Activated CD4-positive, alpha-beta memory T cell treated with anti-CD3 and anti-CD28 coated beads, Interleukin-2, amount 10 ng/mL, durations not matched to agents 7 days and 5 days (primary cell): ENCODE measurements around the gene C6orf52. TPM values are rescaled to one million over a fixed set of nuclear protein-coding genes. Genes with fewer than 3 reads are reported as not detected.
A peak's percentile ranks its signal among the peaks of the same experiment; 100 is the strongest.
"Not testable (repeated sequence)": the region's sequence is repeated elsewhere in the genome, so short reads cannot be mapped to it uniquely, and the experiment has no call there.

Source experiments
- CTCF ChIA-PET: fragments of 350-600 bp; sonication (Branson Sonifier 250); formaldehyde crosslinking; loops from one replicate; lab custom pipeline; 2021; ENCODE audit warnings: antibody characterized with exemption, inconsistent platforms; lab: Charles Lee
- POLR2A ChIA-PET: fragments of 350-600 bp; sonication (Branson Sonifier 250); formaldehyde crosslinking; loops from one replicate; lab custom pipeline; 2021; ENCODE audit warnings: antibody characterized with exemption; lab: Charles Lee
- DNase-seq: peaks from one replicate; pipeline ENCODE4 v3.0.0-alpha.2; 2020
- H3K27ac Mint-ChIP-seq: one replicate; pipeline ENCODE4 v1.8.0; 2021; ENCODE audit warnings: mild to moderate bottlenecking, mixed read lengths
- H3K27me3 Mint-ChIP-seq: one replicate; pipeline ENCODE4 v1.8.0; 2021; ENCODE audit warnings: mixed read lengths
- H3K36me3 Mint-ChIP-seq: one replicate; pipeline ENCODE4 v1.8.0; 2021; ENCODE audit warnings: low read depth, mixed read lengths
- H3K4me1 Mint-ChIP-seq: one replicate; pipeline ENCODE4 v1.8.0; 2021; ENCODE audit warnings: mixed read lengths
- H3K4me3 Mint-ChIP-seq: one replicate; pipeline ENCODE4 v1.8.0; 2021; ENCODE audit warnings: mild to moderate bottlenecking, mixed read lengths
- H3K9me3 Mint-ChIP-seq: one replicate; pipeline ENCODE4 v1.8.0; 2021; ENCODE audit warnings: mixed read lengths
- total RNA-seq, 2 experiments: library from RNA; stranded (reverse); gene quantifications; one replicate each; pipeline ENCODE4 v1.2.3, GENCODE V29; 2021

The C6orf52 gene
- total RNA-seq, 2 experiments from 2014 or later, result 0.88 to 1.6 TPM

- H3K4me1 Mint-ChIP-seq, result peaks cover under 1% of the 10 kb centered on the region
- H3K4me3 Mint-ChIP-seq, result no peak overlapping the region
Measured at GRCh38 chr6:10662742-10663141, 31.7 kb downstream of the C6orf52 start.

GRCh38 chr6:10662207-10662606, 32.2 kb downstream of the C6orf52 start:
- no peaks in the 10 kb centered on the region for H3K9me3 Mint-ChIP-seq
- CTCF ChIA-PET, result no interaction called here
- DNase-seq, result no peak

More at GRCh38 chr6:10662742-10663141, 31.7 kb downstream of the C6orf52 start:
- peaks cover 20% of the 10 kb centered on the region for H3K27me3 Mint-ChIP-seq
- no peaks in the 10 kb centered on the region for H3K36me3 Mint-ChIP-seq
- H3K9me3 Mint-ChIP-seq, result no peaks in the 10 kb centered on the region
- ChIA-PET CTCF (no interaction called here), POLR2A (no interaction called here)
- H3K27ac Mint-ChIP-seq, result no peak overlapping the region
- no peak for DNase-seq

GRCh38 chr6:10660431-10661191, 33.8 kb downstream of the C6orf52 start:
- DNase-seq, H3K27ac Mint-ChIP-seq, H3K36me3 Mint-ChIP-seq, CTCF ChIA-PET, H3K27me3 Mint-ChIP-seq, H3K4me1 Mint-ChIP-seq, H3K9me3 Mint-ChIP-seq: not testable (repeated sequence)
- peak overlapping the region; percentile 63 for H3K4me3 Mint-ChIP-seq
- POLR2A ChIA-PET, result interaction anchor here (0.9 to 1.2 kb wide), 3 partner anchors 13 to 59 kb away, joined by 3 read pairs; partner anchors contain the start of genes C6orf52 and PAK1IP1

More at GRCh38 chr6:10662207-10662606, 32.2 kb downstream of the C6orf52 start:
- Mint-ChIP-seq H3K27me3 (peaks cover 15% of the 10 kb centered on the region), H3K27ac (no peak overlapping the region), H3K4me3 (no peak overlapping the region), H3K36me3 (no peaks in the 10 kb centered on the region), H3K4me1 (no peaks in the 10 kb centered on the region)
- POLR2A ChIA-PET, result no interaction called here

GRCh38 chr6:10659699-10660348, 34.6 kb downstream of the C6orf52 start:
- H3K4me3 Mint-ChIP-seq, result peak overlapping the region; percentile 26
- POLR2A ChIA-PET, result interaction anchor here (0.6 to 1.2 kb wide), 4 partner anchors 13 to 61 kb away, joined by 3 read pairs; partner anchors contain the start of genes C6orf52 and PAK1IP1
- H3K27me3 Mint-ChIP-seq, result peaks cover 10% of the 10 kb centered on the region
- peaks cover 14% of the 10 kb centered on the region for H3K4me1 Mint-ChIP-seq
- H3K9me3 Mint-ChIP-seq, result no peaks in the 10 kb centered on the region
- CTCF ChIA-PET, result no interaction called here
- H3K36me3 Mint-ChIP-seq, result no peaks in the 10 kb centered on the region
- DNase-seq, result peak; percentile 19
- H3K27ac Mint-ChIP-seq, result no peak overlapping the region

GRCh38 chr6:10658910-10659698, 35.3 kb downstream of the C6orf52 start:
- Mint-ChIP-seq H3K27me3 (peaks cover 11% of the 10 kb centered on the region), H3K36me3 (no peaks in the 10 kb centered on the region), H3K27ac (no peak overlapping the region), H3K4me1 (peaks cover 15% of the 10 kb centered on the region), H3K4me3 (peak overlapping the region; percentile 59), H3K9me3 (no peaks in the 10 kb centered on the region)
- no peak for DNase-seq
- ChIA-PET CTCF (no interaction called here), POLR2A (interaction anchor here (1.2 kb wide), 1 partner anchor 61 kb away, joined by 3 read pairs; no protein-coding TSS in a partner anchor)

GRCh38 chr6:10655508-10656055, 38.8 kb downstream of the C6orf52 start:
- ChIA-PET POLR2A (no interaction called here), CTCF (no interaction called here)
- H3K27me3 Mint-ChIP-seq, result peaks cover 15% of the 10 kb centered on the region
- peak overlapping the region; percentile 2 for H3K4me3 Mint-ChIP-seq
- peaks cover 15% of the 10 kb centered on the region for H3K4me1 Mint-ChIP-seq
- H3K27ac Mint-ChIP-seq, result peak overlapping the region; percentile 8
- no peaks in the 10 kb centered on the region for H3K9me3 Mint-ChIP-seq
- H3K36me3 Mint-ChIP-seq, result no peaks in the 10 kb centered on the region
- DNase-seq, result no peak

- POLR2A ChIA-PET, result no interaction called here
- Mint-ChIP-seq H3K27ac (no peak overlapping the region), H3K36me3 (no peaks in the 10 kb centered on the region), H3K9me3 (no peaks in the 10 kb centered on the region), H3K4me3 (no peak overlapping the region), H3K4me1 (peaks cover 5% of the 10 kb centered on the region), H3K27me3 (peaks cover 16% of the 10 kb centered on the region)
- CTCF ChIA-PET, result no interaction called here
- DNase-seq, result no peak
Measured at GRCh38 chr6:10644225-10644624, 50.2 kb downstream of the C6orf52 start.

GRCh38 chr6:10643201-10643651, 51.2 kb downstream of the C6orf52 start:
- CTCF ChIA-PET, result no interaction called here

GRCh38 chr6:10641528-10641927, 52.9 kb downstream of the C6orf52 start:
- CTCF ChIA-PET, result no interaction called here
- POLR2A ChIA-PET, result no interaction called here
- H3K4me3 Mint-ChIP-seq, result no peak overlapping the region
- H3K27me3 Mint-ChIP-seq, result peaks cover 11% of the 10 kb centered on the region
- H3K4me1 Mint-ChIP-seq, result peaks cover 5% of the 10 kb centered on the region
- DNase-seq, result no peak
- no peaks in the 10 kb centered on the region for H3K9me3 Mint-ChIP-seq
- H3K27ac Mint-ChIP-seq, result no peak overlapping the region
- no peaks in the 10 kb centered on the region for H3K36me3 Mint-ChIP-seq

More at GRCh38 chr6:10643201-10643651, 51.2 kb downstream of the C6orf52 start:
- H3K4me3 Mint-ChIP-seq, result no peak overlapping the region
- peaks cover 16% of the 10 kb centered on the region for H3K27me3 Mint-ChIP-seq
- DNase-seq, result no peak
- H3K9me3 Mint-ChIP-seq, result no peaks in the 10 kb centered on the region
- POLR2A ChIA-PET, result no interaction called here
- H3K4me1 Mint-ChIP-seq, result peaks cover 5% of the 10 kb centered on the region
- no peaks in the 10 kb centered on the region for H3K36me3 Mint-ChIP-seq
- H3K27ac Mint-ChIP-seq, result no peak overlapping the region

- DNase-seq, result no peak
- POLR2A ChIA-PET, result no interaction called here
- H3K27me3 Mint-ChIP-seq, result peaks cover 11% of the 10 kb centered on the region
- H3K9me3 Mint-ChIP-seq, result no peaks in the 10 kb centered on the region
- no peak overlapping the region for H3K27ac Mint-ChIP-seq
- no peaks in the 10 kb centered on the region for H3K36me3 Mint-ChIP-seq
- CTCF ChIA-PET, result no interaction called here
- H3K4me3 Mint-ChIP-seq, result no peak overlapping the region
- peaks cover 5% of the 10 kb centered on the region for H3K4me1 Mint-ChIP-seq
Measured at GRCh38 chr6:10640412-10640811, 54.0 kb downstream of the C6orf52 start.

- Mint-ChIP-seq H3K27me3 (no peaks in the 10 kb centered on the region), H3K4me3 (no peak overlapping the region), H3K27ac (no peak overlapping the region), H3K9me3 (no peaks in the 10 kb centered on the region), H3K36me3 (no peaks in the 10 kb centered on the region), H3K4me1 (peaks cover 7% of the 10 kb centered on the region)
- ChIA-PET CTCF (no interaction called here), POLR2A (no interaction called here)
- DNase-seq, result no peak
Measured at GRCh38 chr6:10633216-10633615, 61.2 kb downstream of the C6orf52 start.

- no peaks in the 10 kb centered on the region for H3K36me3 Mint-ChIP-seq
- peaks cover 7% of the 10 kb centered on the region for H3K4me1 Mint-ChIP-seq
- POLR2A ChIA-PET, result no interaction called here
- H3K27ac Mint-ChIP-seq, result no peak overlapping the region
- CTCF ChIA-PET, result no interaction called here
- no peaks in the 10 kb centered on the region for H3K27me3 Mint-ChIP-seq
- H3K9me3 Mint-ChIP-seq, result no peaks in the 10 kb centered on the region
- no peak overlapping the region for H3K4me3 Mint-ChIP-seq
- DNase-seq, result no peak
Measured at GRCh38 chr6:10630178-10630577, 64.2 kb downstream of the C6orf52 start.
